ENCODE data around the gene AGAP1.

AGAP1 gene

DNA sequence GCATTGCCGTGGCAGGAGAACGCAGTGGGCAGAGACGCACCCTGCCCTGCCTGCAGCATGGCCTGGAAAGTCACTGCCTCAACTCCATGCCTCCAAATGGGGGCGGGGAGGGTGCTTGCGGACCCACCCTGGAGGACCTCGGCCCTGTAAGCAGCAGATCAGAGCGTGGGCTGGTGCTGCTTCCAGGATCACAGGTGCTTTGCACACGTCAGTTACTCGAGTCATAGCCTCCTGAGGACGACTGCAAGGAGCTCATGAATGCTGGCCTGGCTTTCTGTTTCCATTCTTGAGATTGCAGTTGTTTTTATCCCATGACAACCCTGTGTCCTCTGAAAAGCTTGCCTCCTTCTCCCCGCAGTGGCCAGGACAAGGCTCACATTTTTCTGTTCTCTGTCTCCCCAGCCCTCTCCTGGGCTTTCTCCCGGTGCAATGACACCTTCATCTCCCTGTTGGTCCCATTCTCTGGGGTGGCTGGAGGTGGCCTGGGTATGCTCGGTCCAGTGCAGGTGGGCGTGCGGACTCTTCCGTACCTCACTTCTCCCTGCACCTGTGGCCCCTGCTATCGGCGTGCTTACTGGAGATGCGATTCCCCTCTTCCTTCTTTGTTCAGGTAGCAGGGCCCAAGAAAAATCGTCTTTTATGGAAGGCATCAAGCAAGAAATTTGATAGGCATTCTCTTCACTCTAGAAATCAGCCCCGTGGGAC, 466.3 kb downstream of the AGAP1 start:
- DNase-seq (ENCODE audit: low read depth, low spot score): no peak

- DNase-seq (ENCODE audit: low read depth, low spot score): no peak
Measured at GRCh38 chr2:235960716-235961640, 467.1 kb downstream of the AGAP1 start.

GRCh38 chr2:235961711-235962110, 467.9 kb downstream of the AGAP1 start:
- no peak for DNase-seq (ENCODE audit: low read depth, low spot score)

DNA sequence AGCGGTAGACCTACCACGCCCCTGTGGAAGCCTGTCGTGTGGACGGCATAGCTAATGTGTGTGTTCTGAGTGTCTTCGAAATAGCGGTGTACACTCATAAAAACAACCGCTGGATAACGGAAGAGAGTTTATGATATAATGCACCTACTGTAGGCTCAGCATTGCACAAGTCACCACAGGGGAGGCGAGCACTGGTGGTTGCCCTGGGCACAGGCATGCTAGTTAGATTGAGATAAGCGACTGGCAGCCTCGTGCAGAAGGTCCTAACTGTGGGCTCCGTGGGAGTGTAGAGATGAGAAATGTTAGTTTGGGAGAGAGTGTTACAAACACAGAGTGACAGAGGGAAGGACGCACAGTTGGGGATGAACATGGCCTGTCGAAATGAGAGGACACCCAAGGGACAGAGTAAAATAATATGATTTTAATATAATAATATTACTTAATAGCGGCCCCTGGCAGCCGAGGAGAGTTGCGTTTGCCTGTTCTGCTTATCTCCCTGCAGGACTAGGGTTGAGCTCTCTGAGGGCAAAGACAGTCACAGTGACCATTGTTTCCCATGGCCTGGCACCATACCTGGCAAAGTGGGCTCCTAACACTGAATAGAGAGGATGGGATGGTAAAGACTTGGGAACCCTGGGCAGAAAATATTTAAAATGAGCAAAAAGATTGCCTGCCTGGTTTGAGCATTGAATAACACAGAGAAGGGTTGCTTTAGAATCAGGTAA, 470.2 kb downstream of the AGAP1 start:
- DNase-seq (ENCODE audit: low read depth, low spot score): no peak

- DNase-seq (ENCODE audit: low read depth, low spot score): no peak
Measured at GRCh38 chr2:235964787-235965390, 471.0 kb downstream of the AGAP1 start.

DNA sequence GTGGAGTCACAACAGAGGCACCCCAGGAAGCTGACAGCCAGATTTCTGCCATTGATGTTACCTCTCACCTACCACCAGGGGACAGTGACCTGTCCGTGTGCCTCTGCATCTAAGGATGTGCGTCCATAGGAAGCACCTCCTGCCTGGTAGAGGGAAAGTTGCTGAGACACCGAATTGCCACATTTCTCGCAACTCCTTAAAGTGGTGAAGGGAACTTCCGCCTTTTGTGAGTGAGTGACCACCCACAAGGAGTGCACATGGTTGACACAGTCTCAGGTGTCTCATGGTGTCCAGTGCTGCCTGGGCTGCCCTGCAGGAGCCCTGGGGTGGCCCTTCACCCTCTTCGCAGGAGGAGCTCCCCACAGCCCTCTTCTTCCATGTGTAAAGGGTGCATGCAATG, 472.6 kb downstream of the AGAP1 start:
- no peak for DNase-seq (ENCODE audit: low read depth, low spot score)

DNA sequence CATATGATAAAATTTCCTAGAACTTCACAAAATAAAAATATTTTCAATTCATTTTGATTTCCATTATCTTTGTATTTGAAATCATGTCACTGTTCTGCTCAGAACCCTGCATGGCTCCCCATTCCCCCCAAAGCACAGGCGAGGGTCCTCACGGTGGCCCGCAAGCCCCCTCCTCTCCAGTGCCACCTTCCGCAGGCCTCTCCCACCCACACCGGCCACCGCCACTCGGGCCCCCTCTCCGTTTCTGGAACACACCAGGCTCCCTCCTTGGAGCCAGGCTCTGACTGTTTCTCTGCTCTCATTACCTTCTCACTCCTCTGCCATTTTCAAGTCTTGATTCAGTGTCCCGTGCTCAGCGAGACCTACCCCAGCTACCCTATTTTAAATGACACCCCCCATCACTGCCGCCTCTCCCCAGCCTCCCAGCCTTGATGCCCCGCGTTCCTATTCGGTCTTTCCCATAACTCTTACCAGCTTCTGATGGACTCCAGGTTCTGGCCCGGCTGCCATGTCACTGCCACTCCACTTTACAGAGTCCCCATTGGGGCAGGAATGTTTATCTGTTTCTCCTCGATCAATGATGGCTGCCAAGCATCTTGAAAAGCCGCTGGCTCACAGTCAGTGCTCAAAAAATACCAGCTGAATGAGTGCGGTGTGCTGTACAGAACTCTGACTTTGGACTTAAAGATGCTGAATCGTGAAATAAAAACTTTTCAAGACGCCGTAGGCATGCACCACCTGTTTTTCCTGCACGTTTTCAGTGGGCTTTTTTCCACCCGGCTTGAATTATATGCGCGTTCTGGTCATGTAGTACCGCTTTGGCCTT, 473.3 kb downstream of the AGAP1 start:
- DNase-seq (ENCODE audit: low read depth, low spot score): no peak

DNA sequence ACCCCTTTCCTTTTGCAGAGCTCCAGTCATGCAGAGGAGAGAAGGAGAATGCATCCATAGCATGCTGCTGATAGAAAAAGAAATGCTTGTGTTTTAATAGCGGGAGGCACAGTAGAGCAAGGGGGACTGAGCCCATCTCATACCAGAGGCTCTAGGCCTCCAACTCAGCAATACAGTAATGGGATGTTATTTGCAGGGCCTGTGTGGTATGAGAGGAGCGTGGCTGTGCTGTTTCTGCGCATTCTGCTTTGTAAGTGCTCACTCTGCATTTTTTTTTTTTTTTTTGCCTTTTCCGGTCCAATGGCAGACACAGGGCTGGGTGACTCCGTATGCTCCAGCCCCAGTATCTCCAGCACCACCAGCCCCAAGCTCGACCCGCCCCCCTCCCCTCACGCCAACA, 474.3 kb downstream of the AGAP1 start:
- DNase-seq (ENCODE audit: low read depth, low spot score): no peak

DNA sequence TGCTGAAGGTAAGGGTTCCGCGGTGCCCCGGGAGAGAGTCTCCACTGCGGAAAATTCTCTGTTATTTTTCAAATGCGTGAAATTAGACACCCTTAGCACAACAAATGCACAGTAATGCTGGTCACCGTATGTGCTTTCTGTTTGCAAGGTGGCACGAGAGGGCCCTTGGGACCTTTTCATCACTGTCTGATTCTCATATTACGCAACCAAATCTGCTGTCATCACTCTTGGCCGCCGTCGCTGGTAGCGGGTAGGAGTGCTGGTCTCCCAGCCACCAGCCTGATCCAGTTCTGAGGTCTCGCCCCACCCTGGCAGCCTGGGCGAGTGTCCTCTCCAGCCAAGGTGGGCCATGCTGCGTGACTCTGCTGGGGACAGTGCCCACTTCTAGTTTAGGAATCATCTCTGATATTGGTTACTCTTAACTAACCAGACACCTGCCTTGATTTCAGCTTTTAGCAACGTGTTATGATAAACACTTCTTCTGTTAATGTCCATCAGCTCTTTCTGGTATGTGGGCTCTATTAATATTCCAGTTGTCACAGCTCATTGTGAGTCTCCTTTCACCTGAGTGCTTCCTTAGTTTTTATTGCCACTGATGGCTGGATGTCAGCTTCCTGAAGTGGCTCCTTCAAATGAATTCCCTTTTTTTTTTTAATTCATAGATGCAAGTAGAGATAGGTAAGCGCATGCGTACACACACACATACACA, 474.9 kb downstream of the AGAP1 start:
- no peak for DNase-seq (ENCODE audit: low read depth, low spot score)

GRCh38 chr2:235970204-235971040, 476.6 kb downstream of the AGAP1 start:
- DNase-seq (ENCODE audit: low read depth, low spot score): no peak

DNA sequence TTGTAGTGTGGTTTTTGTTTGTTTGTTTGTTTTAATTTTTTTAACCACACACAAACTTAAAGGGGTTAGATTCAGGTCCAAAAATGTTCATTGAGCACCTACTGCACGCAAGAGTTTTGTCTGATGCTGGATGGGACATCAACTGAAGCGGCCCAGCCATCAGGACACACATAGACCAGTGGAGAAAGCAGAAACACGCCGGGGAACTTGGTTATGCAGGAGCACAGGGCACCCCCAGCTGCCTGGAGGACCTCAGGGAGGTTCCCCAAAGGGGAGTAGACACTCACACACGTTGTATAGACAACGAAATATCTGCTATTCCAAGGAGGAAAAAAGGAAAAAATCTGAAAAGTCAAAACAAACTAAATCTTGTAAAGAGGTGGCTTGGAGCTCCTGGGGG, 482.7 kb downstream of the AGAP1 start:
- no peak for DNase-seq (ENCODE audit: low read depth, low spot score)

DNA sequence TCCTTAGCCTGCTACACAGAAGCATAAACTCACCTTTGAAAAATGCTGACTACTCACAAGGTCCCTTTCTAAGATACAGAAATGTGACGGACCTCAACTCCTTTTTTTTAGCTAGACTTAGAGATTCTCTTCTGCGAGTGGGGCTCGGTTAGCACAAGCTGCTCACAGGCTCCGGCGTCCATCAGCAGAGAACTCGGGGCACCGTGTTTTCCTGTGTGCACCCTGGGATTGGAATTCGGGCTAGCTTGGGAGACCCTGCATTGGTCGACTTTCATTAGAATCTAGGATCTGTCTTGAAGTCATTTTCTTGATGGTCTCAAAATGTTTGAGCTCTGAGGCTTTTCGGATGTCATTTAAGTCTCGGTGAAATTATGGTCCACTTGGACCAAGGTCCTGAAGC, 483.1 kb downstream of the AGAP1 start:
- DNase-seq (ENCODE audit: low read depth, low spot score): no peak

- DNase-seq (ENCODE audit: low read depth, low spot score): no peak
Measured at GRCh38 chr2:235977445-235977844, 483.6 kb downstream of the AGAP1 start.

- no peak for DNase-seq (ENCODE audit: low read depth, low spot score)
Measured at GRCh38 chr2:235978022-235978421, 484.2 kb downstream of the AGAP1 start.

DNA sequence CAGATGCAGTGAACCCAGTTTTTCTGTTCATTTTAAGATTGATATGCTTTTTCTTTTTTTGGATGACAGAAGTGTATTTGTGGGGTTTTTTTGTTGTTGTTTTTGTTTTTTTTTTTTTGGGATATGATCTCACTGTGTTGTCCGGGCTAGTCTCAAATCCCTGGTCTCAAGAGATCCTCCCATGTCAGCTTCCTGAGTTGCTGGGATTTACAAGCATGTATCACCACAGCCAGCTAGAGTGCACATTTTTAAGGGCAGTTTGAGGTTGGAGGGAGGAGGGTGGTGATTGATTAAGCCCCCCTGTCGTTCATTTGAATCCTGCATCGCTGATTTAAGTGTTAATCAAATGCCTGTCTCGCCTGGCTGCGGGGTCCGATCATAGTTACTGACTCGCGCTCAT, 485.2 kb downstream of the AGAP1 start:
- no peak for DNase-seq (ENCODE audit: low read depth, low spot score)

DNA sequence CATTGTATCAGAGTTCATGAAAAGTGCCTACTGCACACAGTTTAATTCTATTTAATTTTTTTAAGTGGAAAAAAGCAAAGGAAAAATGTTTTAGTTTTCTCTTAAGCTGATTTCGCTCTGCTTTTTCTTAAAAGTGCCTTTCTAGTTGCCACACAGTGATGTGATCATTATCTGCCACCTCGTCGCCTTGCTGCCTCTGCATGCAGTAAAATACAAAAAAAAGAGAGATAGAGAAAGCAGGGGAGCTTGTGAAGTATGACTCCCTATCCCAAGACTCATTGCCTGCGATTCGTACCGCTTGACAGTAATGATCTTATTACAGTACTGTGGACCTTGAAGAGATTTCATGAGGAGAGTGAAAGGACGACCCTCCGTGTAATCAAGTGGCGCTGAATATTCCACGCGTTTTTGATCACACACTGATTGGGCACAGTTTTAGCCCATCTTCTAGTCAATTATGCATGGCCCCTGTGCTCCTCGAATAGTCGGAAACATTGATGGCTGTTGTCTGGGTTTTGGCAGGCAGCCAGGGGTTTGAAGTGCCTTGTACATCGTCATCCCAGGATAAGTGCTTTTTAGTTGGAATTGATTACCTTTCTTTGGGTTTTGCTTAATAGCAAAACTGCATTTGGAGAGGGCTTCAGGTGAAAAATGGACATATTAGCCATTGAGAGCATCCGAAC, 486.1 kb downstream of the AGAP1 start:
- DNase-seq (ENCODE audit: low read depth, low spot score): no peak

- peak; percentile 42 for DNase-seq (ENCODE audit: low read depth, low spot score)
Measured at GRCh38 chr2:235981631-235982030, 487.8 kb downstream of the AGAP1 start.

GRCh38 chr2:235983016-235983415, 489.2 kb downstream of the AGAP1 start:
- no peak for DNase-seq (ENCODE audit: low read depth, low spot score)

DNA sequence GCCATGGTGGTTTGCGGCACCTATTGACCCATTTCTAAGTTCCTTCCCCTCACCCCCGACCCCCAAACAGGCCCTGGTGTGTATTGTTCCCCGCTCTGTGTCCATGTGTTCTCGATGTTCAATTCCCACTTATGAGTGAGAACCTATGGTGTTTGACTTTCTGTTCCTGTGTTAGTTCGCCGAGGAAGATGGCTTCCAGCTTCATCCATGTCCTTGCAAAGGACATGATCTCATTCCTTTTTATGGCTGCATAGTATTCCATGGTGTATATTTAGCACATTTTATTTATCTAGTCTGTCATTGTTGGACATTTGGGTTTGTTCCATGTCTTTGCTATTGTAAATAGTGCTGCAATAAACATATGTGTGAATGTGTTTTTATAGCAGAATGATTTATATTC, 490.7 kb downstream of the AGAP1 start:
- no peak for DNase-seq (ENCODE audit: low read depth, low spot score)
